Ishikawa (cell line): ENCODE measurements around the gene MAPKBP1.

Source experiments
- CEBPB ChIP-seq: IDR thresholded peaks from 2 replicates; pipeline ENCODE4 v1.6.1; 2012
- CREB1 ChIP-seq: IDR thresholded peaks from 2 replicates; pipeline ENCODE4 v1.6.1; 2012; ENCODE audit warnings: low read depth
- EGR1 ChIP-seq: IDR thresholded peaks from 2 replicates; pipeline ENCODE4 v1.6.1; 2012
- EP300 ChIP-seq: IDR thresholded peaks from 2 replicates; pipeline ENCODE4 v1.6.1; 2012; ENCODE audit warnings: borderline replicate concordance
- FOXM1 ChIP-seq: IDR thresholded peaks from 2 replicates; pipeline ENCODE4 v1.6.1; 2012; ENCODE audit warnings: low read depth, borderline replicate concordance
- NFIC ChIP-seq: IDR thresholded peaks from 2 replicates; pipeline ENCODE4 v1.6.1; 2012
- RAD21 ChIP-seq: IDR thresholded peaks from 2 replicates; pipeline ENCODE4 v1.6.1; 2012; ENCODE audit warnings: low read depth
- TAF1 ChIP-seq: IDR thresholded peaks from 2 replicates; pipeline ENCODE4 v1.6.1; 2012; ENCODE audit warnings: low read depth, mild to moderate bottlenecking
- TCF12 ChIP-seq: IDR thresholded peaks from 2 replicates; pipeline ENCODE4 v1.6.1; 2012; ENCODE audit warnings: low read depth
- TEAD4 ChIP-seq: IDR thresholded peaks from 2 replicates; pipeline ENCODE4 v1.6.1; 2012
- YY1 ChIP-seq: IDR thresholded peaks from 2 replicates; pipeline ENCODE4 v1.6.1; 2012; ENCODE audit warnings: low read depth
- ZBTB7A ChIP-seq: IDR thresholded peaks from 2 replicates; pipeline ENCODE4 v1.6.1; 2012; ENCODE audit warnings: low read depth
- TF ChIP-seq, protein P1 (sequence below): IDR thresholded peaks from 2 replicates; pipeline ENCODE4 v1.6.1; 2012
- TF ChIP-seq, protein P2 (sequence below): IDR thresholded peaks from 2 replicates; pipeline ENCODE4 v1.6.1; 2012
- TF ChIP-seq, protein P3 (sequence below): IDR thresholded peaks from 2 replicates; pipeline ENCODE4 v1.6.1; 2012; ENCODE audit warnings: low read depth, mild to moderate bottlenecking

The MAPKBP1 gene

DNA sequence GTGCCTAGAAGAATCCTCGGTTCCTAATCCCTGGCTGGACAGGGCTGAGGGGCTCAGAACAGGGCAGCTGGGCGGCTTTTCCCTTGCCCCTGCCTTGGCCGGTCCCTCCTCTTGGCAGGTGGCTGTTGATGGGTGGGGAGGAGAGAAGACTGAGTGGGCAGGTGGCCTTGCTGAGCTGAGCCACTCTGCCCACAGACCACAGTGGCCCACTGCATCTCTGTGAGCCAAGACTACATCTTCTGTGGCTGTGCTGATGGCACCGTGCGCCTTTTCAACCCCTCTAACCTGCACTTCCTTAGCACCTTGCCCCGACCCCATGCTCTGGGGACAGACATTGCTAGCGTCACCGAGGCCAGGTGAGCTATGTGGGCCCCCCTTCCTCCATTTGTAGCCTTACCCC is 39.1 kb downstream of the MAPKBP1 start:
- TF ChIP-seq, protein P1, sequence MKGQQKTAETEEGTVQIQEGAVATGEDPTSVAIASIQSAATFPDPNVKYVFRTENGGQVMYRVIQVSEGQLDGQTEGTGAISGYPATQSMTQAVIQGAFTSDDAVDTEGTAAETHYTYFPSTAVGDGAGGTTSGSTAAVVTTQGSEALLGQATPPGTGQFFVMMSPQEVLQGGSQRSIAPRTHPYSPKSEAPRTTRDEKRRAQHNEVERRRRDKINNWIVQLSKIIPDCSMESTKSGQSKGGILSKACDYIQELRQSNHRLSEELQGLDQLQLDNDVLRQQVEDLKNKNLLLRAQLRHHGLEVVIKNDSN, result no peak
- TF ChIP-seq YY1 (no peak), CREB1 (no peak), RAD21 (no peak), TCF12 (no peak), FOXM1 (no peak)
- TF ChIP-seq, protein P2, sequence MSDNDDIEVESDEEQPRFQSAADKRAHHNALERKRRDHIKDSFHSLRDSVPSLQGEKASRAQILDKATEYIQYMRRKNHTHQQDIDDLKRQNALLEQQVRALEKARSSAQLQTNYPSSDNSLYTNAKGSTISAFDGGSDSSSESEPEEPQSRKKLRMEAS, result no peak

DNA sequence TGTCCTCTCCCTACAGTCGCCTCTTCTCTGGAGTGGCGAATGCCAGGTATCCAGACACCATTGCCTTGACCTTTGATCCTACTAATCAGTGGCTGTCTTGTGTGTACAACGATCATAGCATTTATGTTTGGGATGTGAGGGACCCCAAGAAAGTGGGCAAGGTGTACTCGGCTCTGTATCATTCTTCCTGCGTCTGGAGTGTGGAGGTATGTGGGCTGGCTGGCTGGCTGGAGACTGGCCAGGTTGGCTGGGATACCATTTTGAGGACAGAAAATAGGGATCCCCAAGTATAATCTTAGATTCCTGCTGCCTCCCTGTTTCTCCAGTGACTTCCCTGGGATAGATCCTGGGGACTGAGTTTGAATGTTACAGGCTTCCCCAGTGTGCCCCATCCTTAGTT is 40.2 kb downstream of the MAPKBP1 start:
- no peak for TF ChIP-seq EGR1
- TF ChIP-seq FOXM1, result no peak
- no peak for TF ChIP-seq TAF1
- TF ChIP-seq NFIC, result no peak
- no peak for TF ChIP-seq CREB1
- no peak for TF ChIP-seq EP300

DNA sequence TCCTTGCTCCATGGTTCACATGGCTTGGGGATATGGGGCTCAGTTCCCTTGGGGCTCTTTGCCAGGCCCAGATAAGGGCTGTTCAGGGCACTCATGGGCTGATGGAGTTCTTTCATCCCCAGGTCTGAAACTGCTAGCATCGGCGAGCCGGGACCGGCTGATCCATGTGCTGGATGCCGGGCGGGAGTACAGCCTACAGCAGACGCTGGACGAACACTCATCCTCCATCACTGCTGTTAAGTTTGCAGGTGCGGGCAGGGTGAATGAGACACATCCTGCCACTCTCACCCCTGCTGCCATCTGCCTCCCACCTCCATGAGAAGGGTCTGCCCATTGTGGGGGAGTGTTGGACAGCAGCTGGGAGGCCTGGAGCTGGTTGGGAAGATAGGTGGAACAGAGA is 42.5 kb downstream of the MAPKBP1 start:
- TF ChIP-seq CREB1 (no peak), EP300 (no peak), EGR1 (no peak), TEAD4 (no peak), TCF12 (no peak), NFIC (no peak), YY1 (no peak)
- TF ChIP-seq, protein P1, result no peak
- TF ChIP-seq, protein P2, result no peak

DNA sequence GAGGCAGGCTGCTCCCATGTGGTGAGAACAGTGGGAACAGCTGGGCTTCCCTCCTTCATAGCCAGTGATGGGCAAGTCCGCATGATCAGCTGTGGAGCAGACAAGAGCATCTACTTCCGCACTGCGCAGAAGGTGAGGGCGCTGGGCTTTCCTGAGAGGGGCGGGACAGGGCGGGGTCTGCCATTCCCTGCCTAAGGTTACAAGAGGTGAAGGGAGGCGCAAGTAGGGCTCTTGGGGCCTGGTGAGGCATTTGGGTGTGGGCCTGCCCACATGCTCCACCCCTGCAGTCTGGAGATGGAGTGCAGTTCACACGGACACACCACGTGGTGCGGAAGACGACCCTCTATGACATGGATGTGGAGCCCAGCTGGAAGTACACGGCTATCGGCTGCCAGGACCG is 43.0 kb downstream of the MAPKBP1 start:
- no peak for TF ChIP-seq EP300
- no peak for TF ChIP-seq YY1
- no peak for TF ChIP-seq FOXM1
- TF ChIP-seq, protein P2, result no peak
- TF ChIP-seq EGR1, result no peak
- no peak for TF ChIP-seq TAF1
- no peak for TF ChIP-seq TCF12
- TF ChIP-seq TEAD4, result no peak
- no peak for TF ChIP-seq ZBTB7A
- no peak for TF ChIP-seq NFIC
- TF ChIP-seq, protein P1, result no peak
- TF ChIP-seq CREB1, result no peak
- TF ChIP-seq CEBPB, result no peak
- TF ChIP-seq, protein P3, sequence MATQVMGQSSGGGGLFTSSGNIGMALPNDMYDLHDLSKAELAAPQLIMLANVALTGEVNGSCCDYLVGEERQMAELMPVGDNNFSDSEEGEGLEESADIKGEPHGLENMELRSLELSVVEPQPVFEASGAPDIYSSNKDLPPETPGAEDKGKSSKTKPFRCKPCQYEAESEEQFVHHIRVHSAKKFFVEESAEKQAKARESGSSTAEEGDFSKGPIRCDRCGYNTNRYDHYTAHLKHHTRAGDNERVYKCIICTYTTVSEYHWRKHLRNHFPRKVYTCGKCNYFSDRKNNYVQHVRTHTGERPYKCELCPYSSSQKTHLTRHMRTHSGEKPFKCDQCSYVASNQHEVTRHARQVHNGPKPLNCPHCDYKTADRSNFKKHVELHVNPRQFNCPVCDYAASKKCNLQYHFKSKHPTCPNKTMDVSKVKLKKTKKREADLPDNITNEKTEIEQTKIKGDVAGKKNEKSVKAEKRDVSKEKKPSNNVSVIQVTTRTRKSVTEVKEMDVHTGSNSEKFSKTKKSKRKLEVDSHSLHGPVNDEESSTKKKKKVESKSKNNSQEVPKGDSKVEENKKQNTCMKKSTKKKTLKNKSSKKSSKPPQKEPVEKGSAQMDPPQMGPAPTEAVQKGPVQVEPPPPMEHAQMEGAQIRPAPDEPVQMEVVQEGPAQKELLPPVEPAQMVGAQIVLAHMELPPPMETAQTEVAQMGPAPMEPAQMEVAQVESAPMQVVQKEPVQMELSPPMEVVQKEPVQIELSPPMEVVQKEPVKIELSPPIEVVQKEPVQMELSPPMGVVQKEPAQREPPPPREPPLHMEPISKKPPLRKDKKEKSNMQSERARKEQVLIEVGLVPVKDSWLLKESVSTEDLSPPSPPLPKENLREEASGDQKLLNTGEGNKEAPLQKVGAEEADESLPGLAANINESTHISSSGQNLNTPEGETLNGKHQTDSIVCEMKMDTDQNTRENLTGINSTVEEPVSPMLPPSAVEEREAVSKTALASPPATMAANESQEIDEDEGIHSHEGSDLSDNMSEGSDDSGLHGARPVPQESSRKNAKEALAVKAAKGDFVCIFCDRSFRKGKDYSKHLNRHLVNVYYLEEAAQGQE, result no peak
- TF ChIP-seq RAD21, result no peak

DNA sequence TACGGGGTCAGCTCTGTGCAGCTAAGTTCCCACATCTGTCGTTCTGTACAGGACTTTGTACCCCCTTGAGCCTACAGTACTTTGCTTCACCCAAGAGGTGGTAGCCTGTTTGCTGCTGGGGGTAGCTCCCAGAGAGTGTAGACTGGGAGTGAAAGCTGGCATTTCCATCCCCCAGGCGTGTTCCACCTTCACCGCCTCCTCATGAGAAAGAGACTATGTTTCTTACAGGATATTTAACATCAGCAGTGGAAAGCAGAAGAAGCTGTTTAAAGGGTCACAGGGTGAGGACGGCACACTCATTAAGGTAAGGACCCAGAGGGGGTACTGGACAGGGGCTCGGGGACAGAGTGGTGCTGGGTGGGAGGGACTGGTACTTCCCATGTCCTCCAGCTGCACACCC is 43.5 kb downstream of the MAPKBP1 start:
- TF ChIP-seq TEAD4, result no peak
- TF ChIP-seq EP300, result no peak
- no peak for TF ChIP-seq NFIC
- TF ChIP-seq CEBPB, result no peak
- no peak for TF ChIP-seq YY1
- TF ChIP-seq RAD21, result no peak
- no peak for TF ChIP-seq TAF1
- TF ChIP-seq, protein P2, result no peak
- no peak for TF ChIP-seq TCF12
- TF ChIP-seq ZBTB7A, result no peak
- no peak for TF ChIP-seq CREB1
- TF ChIP-seq, protein P1, result no peak
- no peak for TF ChIP-seq FOXM1

DNA sequence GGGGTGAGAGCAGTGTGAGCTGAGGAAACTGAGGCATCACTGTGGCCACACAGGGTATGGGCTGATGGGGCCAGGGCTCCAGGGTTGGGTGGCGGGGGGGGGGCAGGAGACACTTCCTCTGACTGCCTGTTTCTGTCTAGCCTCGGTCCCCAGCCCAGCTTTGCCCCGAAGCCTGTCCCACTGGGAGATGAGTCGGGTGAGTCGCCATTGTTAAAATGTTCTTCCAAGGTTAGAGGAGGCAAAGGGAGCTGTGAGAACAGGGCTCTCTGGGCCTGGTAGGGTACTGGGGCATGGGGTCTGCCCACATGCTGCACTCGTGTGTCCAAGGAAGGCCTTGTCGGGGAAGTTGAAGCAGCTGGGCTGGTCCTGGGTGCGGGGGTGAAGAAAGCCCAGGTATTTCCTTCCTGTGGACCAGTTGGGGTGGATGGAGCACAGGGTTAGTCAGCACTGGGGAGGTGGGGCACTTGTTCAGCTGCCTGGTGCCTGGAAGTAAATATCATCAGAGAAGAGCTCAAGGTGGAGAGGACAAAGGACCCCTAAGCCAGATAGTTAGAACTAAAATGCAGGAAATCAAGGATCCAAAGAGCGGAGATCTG is 45.3 kb downstream of the MAPKBP1 start:
- TF ChIP-seq, protein P1, result no peak
- TF ChIP-seq EP300 (no peak), TAF1 (no peak), EGR1 (no peak), FOXM1 (no peak), YY1 (no peak), NFIC (no peak), CREB1 (no peak), TCF12 (no peak), ZBTB7A (no peak), RAD21 (no peak), TEAD4 (no peak), CEBPB (no peak)
- TF ChIP-seq, protein P2, result no peak
- TF ChIP-seq, protein P3, result no peak
